ENCODE results near the gene ITGA1.

- TF ChIP-seq CTCF (IDR thresholded peaks at IDR 0.05) (no peak), POLR2A (IDR thresholded peaks at IDR 0.05) (no peak), POLR2AphosphoS5 (IDR thresholded peaks at IDR 0.05) (no peak)
These were observed 30.2 kb upstream of the ITGA1 start for GRCh38 chr5:52757527-52757926.
